ENCODE data around the gene USP20.
A peak's percentile ranks its signal among the peaks of the same experiment; 100 is the strongest.
"Not testable (repeated sequence)": the region's sequence is repeated elsewhere in the genome, so short reads cannot be mapped to it uniquely, and the experiment has no call there.

The USP20 gene

GRCh38 chr9:129835128-129835859 is at the start of gene USP20, which contains the start of gene C9orf78:
Gene USP20 (plus strand): TSS chr9:129835458. CDS start chr9:129852556, 17,098 bp downstream.
Gene C9orf78 (minus strand): TSS chr9:129835275. CDS start chr9:129835221, 54 bp downstream.
- DNase-seq (ENCODE audit: low read depth, low spot score), result peak; percentile 47

- no peak for DNase-seq (ENCODE audit: low read depth, low spot score)
Measured at GRCh38 chr9:129785866-129786265, 49.4 kb upstream of the USP20 start.

GRCh38 chr9:129786481-129786880 is 48.8 kb upstream of the USP20 start:
- no peak for DNase-seq (ENCODE audit: low read depth, low spot score)

GRCh38 chr9:129794549-129794948 is 40.7 kb upstream of the USP20 start:
- DNase-seq (ENCODE audit: low read depth, low spot score), result no peak

- not testable (repeated sequence) for DNase-seq (ENCODE audit: low read depth, low spot score)
Measured at GRCh38 chr9:129796029-129796428, 39.2 kb upstream of the USP20 start.

- DNase-seq (ENCODE audit: low read depth, low spot score), result no peak
Measured at GRCh38 chr9:129798973-129799372, 36.3 kb upstream of the USP20 start.

GRCh38 chr9:129801504-129801903 is 33.8 kb upstream of the USP20 start:
- no peak for DNase-seq (ENCODE audit: low read depth, low spot score)

- peak; percentile 65 for DNase-seq (ENCODE audit: low read depth, low spot score)
Measured at GRCh38 chr9:129802833-129803675, 32.2 kb upstream of the USP20 start, which contains the start of gene TOR1B. Gene TOR1B (plus strand): TSS chr9:129803184. CDS start chr9:129803213, 29 bp downstream.

- DNase-seq (ENCODE audit: low read depth, low spot score), result no peak
Measured at GRCh38 chr9:129803676-129804060, 31.6 kb upstream of the USP20 start.

- no peak for DNase-seq (ENCODE audit: low read depth, low spot score)
Measured at GRCh38 chr9:129806061-129806460, 29.2 kb upstream of the USP20 start.

GRCh38 chr9:129809346-129809745 is 25.9 kb upstream of the USP20 start:
- no peak for DNase-seq (ENCODE audit: low read depth, low spot score)

- no peak for DNase-seq (ENCODE audit: low read depth, low spot score)
Measured at GRCh38 chr9:129810116-129810515, 25.1 kb upstream of the USP20 start.

- no peak for DNase-seq (ENCODE audit: low read depth, low spot score)
Measured at GRCh38 chr9:129810788-129811187, 24.5 kb upstream of the USP20 start.

GRCh38 chr9:129811967-129812363 is 23.3 kb upstream of the USP20 start:
- no peak for DNase-seq (ENCODE audit: low read depth, low spot score)

GRCh38 chr9:129812385-129812784 is 22.9 kb upstream of the USP20 start:
- no peak for DNase-seq (ENCODE audit: low read depth, low spot score)

GRCh38 chr9:129813661-129814060 is 21.6 kb upstream of the USP20 start:
- no peak for DNase-seq (ENCODE audit: low read depth, low spot score)

GRCh38 chr9:129814432-129815223 is 20.6 kb upstream of the USP20 start:
- no peak for DNase-seq (ENCODE audit: low read depth, low spot score)

GRCh38 chr9:129815278-129815677 is 20.0 kb upstream of the USP20 start:
- no peak for DNase-seq (ENCODE audit: low read depth, low spot score)

- DNase-seq (ENCODE audit: low read depth, low spot score), result no peak
Measured at GRCh38 chr9:129816501-129817435, 18.5 kb upstream of the USP20 start.

GRCh38 chr9:129822898-129823541 is 12.2 kb upstream of the USP20 start:
- no peak for DNase-seq (ENCODE audit: low read depth, low spot score)

Data from iPS DF 19.7 (cell line).